ENCODE measurements around the gene PRSS22.
A peak's percentile ranks its signal among the peaks of the same experiment; 100 is the strongest.

PRSS22 gene

DNA sequence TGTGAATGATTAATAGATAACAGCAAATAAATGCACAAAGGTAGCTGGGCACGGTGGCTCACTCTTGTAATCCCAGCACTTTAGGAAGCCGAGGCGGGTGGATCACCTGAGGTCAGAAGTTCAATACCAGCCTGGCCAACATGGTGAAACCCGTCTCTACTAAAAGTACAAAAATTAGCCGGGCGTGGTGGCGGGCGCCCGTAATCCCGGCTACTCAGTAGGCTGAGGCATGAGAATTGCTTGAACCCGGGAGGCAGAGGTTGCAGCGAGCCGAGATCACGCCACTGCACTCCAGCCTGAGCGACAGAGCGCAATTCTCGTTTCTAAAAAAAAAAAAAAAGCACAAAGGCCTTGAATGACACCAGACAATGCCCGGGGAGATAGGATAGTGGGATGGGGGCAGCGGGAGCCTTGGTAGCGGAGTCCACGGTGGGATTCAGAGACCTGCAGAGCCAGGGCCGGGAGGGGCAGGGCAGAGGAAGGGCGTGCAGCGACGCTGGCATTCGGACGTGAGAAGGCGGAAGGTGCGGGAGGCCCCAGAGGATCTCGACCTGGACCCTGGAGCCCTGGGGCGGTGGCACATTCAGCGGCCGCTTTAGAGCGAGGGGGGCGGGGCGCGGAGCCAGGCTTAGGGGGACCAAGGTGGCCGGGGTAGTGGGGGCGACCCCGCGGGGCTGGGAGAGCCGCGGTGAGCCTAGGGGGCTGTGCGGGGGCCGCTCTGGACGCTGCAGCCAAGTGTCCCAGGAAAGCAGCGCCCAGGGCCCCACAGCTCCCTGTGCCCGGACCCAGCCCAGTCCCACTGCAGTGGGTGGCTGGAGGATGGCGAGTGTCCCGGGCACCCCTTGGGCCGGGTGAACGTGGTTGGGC lies 24.0 kb upstream of the PRSS22 start:
- DNase-seq (ENCODE audit: low read depth in 2 of 2): no peak

DNA sequence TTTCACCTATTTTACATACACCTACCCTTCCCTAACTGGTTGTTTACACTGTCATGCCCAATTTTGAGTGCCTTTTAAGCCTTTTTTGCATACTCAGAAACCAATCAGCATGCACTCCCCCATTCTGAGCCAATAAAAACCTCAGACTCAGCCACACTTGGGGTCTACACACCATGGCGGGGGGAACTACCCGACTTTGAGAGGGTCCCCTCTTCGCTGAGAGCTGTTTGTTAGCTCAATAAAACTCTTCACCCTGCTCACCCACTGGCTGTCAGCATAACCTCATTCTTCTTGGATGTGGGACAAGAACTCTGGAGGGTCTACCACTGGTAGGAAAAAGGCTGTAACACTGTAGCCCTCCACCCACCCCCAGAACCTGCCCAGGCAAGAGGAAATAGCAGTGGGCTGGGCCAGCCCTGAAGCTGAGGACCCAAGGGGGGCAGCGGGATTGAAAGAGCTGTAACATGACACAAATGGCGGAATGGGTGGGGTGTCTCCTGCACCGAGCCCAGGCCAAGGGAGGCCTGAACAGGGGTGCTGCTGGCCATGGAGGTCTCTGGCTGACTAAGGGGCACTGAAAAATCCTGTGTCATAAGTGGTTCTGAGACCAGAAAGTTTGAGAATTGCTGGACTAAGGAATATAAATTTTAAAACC lies 22.0 kb upstream of the PRSS22 start:
- no peak for DNase-seq (ENCODE audit: low read depth in 2 of 2)

DNA sequence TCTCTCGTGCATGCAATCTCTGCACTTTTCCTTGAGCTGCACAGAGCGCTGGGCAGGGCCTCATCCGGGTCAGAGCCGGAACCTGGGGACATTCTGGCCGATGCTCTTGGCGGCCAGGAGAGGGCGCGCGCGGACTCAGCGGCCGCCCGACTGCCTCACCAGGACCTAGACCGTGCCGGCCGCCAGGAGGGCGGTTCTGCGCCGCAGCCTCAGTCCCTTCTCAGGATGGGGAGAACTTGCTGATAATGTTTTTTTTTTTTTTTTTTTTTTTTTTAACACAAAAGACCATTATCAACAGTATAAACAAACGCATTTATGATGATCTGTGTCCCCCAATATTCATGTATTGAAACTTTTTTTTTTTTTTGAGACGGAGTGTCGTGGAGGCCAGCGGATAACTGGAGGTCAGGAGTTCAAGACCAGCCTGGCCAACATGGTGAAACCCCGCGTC lies 17.0 kb upstream of the PRSS22 start:
- DNase-seq (ENCODE audit: low read depth in 2 of 2): peak; percentile 26 to 35

GRCh38 chr16:2874032-2874911 lies 16.3 kb upstream of the PRSS22 start:
- no peak for DNase-seq (ENCODE audit: low read depth in 2 of 2)

DNA sequence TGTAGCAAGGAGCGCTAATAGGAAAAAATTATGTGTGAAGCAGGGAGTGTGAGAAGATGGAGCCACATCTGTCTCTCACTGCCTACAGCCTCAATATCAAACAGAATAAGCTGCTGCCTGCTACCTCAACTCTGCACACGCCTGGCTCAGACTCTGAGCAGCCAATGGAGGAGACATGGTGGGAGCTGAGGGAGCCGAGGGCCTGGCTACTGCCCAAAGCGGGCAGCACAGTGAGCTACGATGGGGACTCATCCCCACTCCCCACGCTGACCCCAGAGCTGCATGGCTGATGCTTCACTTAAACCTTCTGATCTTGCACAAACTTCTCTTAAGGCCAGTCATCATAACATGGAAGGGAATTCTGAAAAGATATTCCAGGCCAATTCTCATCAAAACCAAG lies 14.0 kb upstream of the PRSS22 start:
- no peak for DNase-seq (ENCODE audit: low read depth in 2 of 2)

- DNase-seq (ENCODE audit: low read depth in 2 of 2): peak; percentile 81 to 82
Observed at GRCh38 chr16:2867987-2868789, 10.2 kb upstream of the PRSS22 start.

DNA sequence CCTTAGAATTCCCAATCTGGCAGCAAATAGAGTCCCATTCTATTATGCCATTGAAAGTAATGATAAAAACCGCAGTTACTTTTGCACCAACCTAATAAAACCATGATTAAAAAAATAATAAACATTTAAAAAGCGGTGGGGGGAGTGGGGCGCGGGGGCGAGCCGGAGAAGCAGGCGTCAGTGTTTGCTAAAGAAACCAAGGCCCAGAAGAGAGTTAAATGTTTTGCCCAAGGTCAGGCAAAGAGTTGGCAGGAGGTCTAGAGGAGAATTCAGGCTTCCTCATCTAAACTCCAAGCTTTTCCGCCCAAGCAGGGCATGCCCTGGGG lies 9.7 kb upstream of the PRSS22 start:
- no peak for DNase-seq (ENCODE audit: low read depth in 2 of 2)

GRCh38 chr16:2866431-2866830 lies 8.5 kb upstream of the PRSS22 start:
- DNase-seq (ENCODE audit: low read depth in 2 of 2): no peak

DNA sequence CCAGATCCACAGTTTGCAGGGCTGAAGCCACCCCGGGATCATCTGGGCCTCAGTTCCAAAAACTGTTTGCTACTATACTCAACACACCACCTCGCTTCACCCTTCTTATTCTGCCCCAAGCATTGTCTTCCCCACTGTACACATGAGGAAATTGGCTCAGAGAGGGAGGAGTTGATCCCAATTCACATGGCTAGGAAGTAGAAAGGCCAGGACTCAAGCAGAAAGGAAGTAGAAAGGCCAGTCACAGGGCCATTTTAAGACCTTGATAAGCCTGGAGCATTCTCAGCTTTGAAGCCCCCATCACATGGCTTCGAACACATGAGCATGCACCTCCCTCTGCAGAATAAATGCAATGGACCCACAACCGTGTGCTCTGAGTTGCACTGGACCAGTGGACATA lies 7.7 kb upstream of the PRSS22 start:
- DNase-seq (ENCODE audit: low read depth in 2 of 2): no peak

DNA sequence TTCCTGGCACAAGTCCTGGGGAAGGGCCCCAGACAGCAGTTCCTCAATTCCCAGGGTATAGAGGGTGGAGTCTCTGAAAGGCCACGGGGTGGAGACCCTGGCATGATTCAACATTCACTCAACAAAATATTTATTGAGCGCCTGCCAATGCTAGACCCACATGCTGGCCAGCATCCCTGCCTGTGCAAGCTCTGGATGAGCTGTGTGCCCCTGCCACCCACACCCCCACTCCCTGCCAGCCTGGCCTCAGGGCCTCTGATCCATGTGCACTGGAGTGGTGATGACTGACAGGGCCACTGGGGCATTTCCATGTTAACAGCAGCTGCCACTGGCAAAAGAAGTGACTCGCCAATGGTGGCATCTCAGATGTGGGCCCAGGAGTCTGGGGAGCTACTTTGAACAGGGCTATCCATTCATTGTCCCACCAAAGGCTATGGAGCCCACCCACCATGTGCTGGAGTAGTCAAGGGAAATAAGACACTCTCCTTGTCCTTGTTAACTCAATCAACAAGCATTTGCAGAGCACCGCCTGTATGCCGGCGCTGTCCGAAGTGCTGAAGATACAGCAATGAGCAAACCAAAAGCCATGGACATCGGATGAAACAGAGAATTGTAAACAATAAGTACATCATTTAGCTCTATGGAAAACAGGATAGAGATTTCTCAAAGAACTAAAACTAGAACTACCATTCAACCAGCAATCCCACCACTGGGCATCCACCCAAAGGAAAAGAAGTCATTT lies 3.0 kb upstream of the PRSS22 start:
- DNase-seq (ENCODE audit: low read depth in 2 of 2): no peak

DNA sequence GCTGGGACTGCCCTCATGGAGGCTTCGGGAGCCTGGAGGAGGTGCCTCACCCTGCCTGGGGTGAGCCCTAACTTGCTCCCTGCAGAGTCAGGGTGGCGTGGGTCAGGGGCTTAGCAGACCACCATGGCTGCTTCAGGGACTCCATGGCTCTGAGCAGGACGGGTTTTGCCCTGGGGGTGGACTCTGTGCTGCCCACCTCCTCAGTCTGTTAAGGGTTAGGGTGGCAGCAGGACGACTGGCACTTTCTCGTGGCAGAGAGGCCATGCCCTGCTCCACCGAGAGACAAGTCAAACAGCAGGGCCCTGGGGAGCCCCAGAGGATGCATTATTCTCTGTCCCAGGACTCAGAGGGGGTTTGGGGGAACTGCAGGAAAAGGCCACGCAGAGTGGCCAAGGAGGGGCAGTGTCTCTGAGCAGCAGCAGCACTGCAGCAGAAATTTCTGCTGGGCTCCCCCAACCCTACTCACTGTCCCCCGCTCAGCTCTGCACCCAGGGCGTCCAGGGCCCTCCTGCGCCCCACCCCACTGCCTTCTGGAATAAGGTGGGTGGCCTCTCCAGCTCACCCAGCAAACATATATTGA lies 1.8 kb upstream of the PRSS22 start:
- DNase-seq (ENCODE audit: low read depth in 2 of 2): no peak

DNA sequence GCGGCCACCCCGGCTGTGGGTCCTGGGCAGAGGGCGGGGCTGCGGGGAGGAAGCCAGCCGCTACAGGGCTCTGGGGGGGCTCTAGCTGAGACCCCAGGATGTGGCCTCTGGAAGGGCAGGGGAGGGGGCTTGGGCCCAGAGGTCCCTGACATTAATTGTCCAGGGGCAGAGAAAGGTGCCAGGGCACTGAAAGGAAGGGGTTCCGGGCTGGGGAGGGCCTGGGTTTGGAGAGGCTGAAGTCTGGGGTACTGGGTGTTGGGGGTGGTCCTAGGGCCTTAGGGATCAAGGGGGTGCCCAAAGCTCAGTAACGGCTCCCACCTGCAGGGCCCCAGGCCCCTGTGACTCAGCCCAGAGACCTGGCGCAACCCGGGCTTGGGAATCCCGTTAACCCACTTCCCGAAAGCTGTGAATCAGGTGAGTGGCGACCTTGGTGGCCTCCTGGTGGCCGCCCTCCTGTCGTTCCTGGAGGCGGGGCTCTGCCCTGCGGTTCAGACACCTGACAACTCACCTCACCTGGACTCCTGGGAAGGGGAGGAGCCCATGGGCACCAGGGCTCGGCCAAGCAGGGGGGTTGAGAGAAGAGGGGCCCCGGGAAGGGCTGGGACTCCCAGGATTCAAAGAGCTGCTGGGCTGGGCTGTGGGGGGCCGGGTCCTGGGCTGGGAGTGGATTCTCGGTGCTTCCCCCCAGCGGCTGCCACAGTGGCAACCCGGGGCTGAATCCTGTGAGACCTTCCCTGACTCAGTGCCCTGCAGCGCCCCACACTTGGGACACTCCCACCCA lies 465 bp upstream of the PRSS22 start:
- DNase-seq (ENCODE audit: low read depth in 2 of 2): no peak

- no peak for DNase-seq (ENCODE audit: low read depth in 2 of 2)
Observed at GRCh38 chr16:2856686-2857450, 1.1 kb downstream of the PRSS22 start.

GRCh38 chr16:2856061-2856670 lies 1.8 kb downstream of the PRSS22 start:
- no peak for DNase-seq (ENCODE audit: low read depth in 2 of 2)

DNA sequence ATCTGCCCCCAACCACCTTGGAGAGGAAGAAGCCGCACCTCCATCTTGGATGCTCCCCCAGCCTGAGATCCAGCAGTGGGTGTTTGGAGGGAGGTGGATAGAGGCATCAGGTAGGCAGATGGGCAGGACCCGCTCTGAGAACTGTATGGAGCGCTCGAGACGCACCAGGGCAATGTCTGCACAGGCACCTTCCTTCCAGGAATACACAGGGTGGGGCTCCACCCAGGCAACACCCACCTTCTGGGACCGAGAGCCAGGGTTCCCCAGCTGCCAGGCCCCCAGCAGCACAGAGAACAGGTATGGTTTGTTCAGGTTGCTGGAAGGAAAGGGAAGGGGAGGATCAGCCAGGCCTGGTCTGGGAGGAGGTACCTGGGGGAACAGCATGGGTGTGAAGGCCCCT lies 2.4 kb downstream of the PRSS22 start:
- no peak for DNase-seq (ENCODE audit: low read depth in 2 of 2)

- DNase-seq (ENCODE audit: low read depth in 2 of 2): no peak
Observed at GRCh38 chr16:2854700-2855309, 3.2 kb downstream of the PRSS22 start.

DNA sequence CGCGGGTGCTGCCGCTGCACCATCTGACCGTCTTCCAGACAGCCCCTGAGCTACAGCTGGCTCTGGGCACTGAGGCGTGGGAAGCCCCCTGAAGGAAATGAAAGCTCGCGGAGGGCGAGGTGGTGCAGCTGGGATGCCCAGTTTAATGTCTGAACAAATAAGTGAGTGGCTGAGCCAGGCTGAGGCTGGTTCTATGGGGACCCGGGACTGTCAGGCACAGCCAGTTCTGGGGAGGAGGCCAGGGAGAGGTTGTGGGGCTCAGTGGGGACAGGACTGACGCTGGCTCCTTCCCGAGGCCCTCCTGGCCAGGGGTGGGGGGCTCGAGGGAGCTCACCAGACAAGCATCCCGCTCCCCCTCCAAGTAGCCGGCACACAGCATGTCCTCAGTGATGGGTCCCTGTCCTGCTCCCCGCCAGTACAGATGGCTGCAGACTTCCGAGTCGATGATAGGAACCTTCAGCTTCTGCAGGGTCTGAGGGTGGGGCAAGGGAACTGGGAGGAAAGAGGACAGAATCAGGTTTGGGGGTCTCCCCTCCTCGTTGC lies 4.4 kb downstream of the PRSS22 start:
- DNase-seq (ENCODE audit: low read depth in 2 of 2): no peak
